Ecto neural progenitor cell (in vitro differentiated cells): ENCODE results near the gene ASIC2.
"Not testable (repeated sequence)": the region's sequence is repeated elsewhere in the genome, so short reads cannot be mapped to it uniquely, and the experiment has no call there.

ENCODE experiments used
- DNase-seq: peaks from one replicate; pipeline ENCODE4 v3.0.0-alpha.2; 2018; ENCODE audit warnings: low spot score

ASIC2 gene

GRCh38 chr17:33019161-33019890 is 273.8 kb downstream of the ASIC2 start:
- no peak for DNase-seq

GRCh38 chr17:33017366-33017765 is 275.7 kb downstream of the ASIC2 start:
- no peak for DNase-seq

- DNase-seq, result no peak
Observed at GRCh38 chr17:33016920-33017319, 276.2 kb downstream of the ASIC2 start.

- DNase-seq, result no peak
Observed at GRCh38 chr17:33015716-33016346, 277.3 kb downstream of the ASIC2 start.

- DNase-seq, result no peak
Observed at GRCh38 chr17:33014751-33015150, 278.3 kb downstream of the ASIC2 start.

GRCh38 chr17:33013596-33014375 is 279.3 kb downstream of the ASIC2 start:
- DNase-seq, result no peak

GRCh38 chr17:33012522-33013033 is 280.5 kb downstream of the ASIC2 start:
- DNase-seq, result no peak

- no peak for DNase-seq
Observed at GRCh38 chr17:33009636-33010035, 283.5 kb downstream of the ASIC2 start.

GRCh38 chr17:33007186-33007585 is 285.9 kb downstream of the ASIC2 start:
- no peak for DNase-seq

GRCh38 chr17:33002246-33002645 is 290.8 kb downstream of the ASIC2 start:
- DNase-seq, result no peak

GRCh38 chr17:32998887-32999228 is 294.2 kb downstream of the ASIC2 start:
- DNase-seq, result no peak

- DNase-seq, result peak; percentile 90
Observed at GRCh38 chr17:32998111-32998886, 294.8 kb downstream of the ASIC2 start.

- no peak for DNase-seq
Observed at GRCh38 chr17:32995416-32996045, 297.6 kb downstream of the ASIC2 start.

- DNase-seq, result no peak
Observed at GRCh38 chr17:32993977-32994376, 299.1 kb downstream of the ASIC2 start.

GRCh38 chr17:32992321-32993033 is 300.6 kb downstream of the ASIC2 start:
- no peak for DNase-seq

GRCh38 chr17:32988481-32989101 is 304.5 kb downstream of the ASIC2 start:
- DNase-seq, result no peak

- not testable (repeated sequence) for DNase-seq
Observed at GRCh38 chr17:32987868-32988267, 305.2 kb downstream of the ASIC2 start.

- DNase-seq, result not testable (repeated sequence)
Observed at GRCh38 chr17:32987453-32987805, 305.7 kb downstream of the ASIC2 start.

GRCh38 chr17:32985050-32985756 is 307.9 kb downstream of the ASIC2 start:
- no peak for DNase-seq

- not testable (repeated sequence) for DNase-seq
Observed at GRCh38 chr17:32981611-32982010, 311.5 kb downstream of the ASIC2 start.
